ENCODE results near the gene RBM44.
"Not testable (repeated sequence)": the region's sequence is repeated elsewhere in the genome, so short reads cannot be mapped to it uniquely, and the experiment has no call there.

Gene RBM44, protein sequence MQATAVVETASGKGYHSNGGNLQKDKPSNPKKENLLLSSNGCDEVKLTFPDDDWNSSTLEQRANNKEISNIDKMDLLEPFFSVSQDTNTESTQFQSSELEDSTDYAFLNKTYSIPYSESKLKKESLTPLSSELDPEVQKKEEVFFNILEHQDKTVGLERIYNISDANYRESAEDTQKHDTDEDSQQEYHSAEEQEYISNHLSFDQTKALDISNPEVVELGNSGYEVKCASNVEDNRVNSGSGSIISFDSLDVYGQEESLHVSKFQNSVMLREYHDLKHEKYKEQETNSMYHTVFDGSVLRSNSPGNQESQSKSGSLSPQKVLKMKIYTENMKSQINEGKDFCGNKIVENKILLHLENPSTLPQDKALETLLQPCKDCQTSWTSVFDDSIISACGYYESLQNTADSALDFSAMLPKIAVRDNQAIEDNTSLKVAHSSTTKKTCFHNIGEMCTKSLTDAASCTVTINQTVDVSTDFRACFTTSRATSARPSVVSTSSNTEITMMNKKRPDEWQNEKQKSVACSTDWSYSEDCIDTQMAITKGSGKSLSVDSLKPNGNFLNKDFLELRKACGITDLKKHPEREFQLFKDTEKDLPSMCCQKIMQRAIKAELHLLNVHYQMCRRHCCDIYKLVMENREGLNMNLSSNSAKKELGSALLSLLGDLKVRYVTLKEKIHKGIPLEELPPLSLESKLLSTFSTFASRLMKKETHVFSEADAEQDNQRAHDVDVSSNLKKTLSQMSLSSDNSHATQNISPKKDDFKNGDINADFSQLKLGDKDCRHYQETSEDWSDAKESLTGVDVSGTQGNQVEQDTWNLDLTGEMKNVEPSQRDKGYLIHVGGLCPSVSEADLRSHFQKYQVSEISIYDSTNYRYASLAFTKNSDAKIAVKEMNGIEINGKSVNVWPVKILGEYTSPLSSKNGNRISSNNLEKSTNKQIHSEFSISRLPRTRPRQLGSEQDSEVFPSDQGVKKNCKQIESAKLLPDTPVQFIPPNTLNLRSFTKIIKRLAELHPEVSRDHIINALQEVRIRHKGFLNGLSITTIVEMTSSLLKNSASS

GRCh38 chr2:237798236-237799059, at the start of gene RBM44:
RBM44 (plus strand) TSS chr2:237798779; CDS start chr2:237813610, 14,831 bp downstream.
- DNase-seq (ENCODE audit: low read depth, low spot score), result no peak
- TF ChIP-seq EZH2 (IDR thresholded peaks at IDR 0.05) (no peak), POLR2AphosphoS5 (IDR thresholded peaks at IDR 0.05; ENCODE audit: borderline replicate concordance, low read depth, low read length) (no peak), FOXP2 (optimal IDR thresholded peaks at IDR 0.05; ENCODE audit: control extremely low read depth, extremely low read length, insufficient read depth) (no peak)
- no peak within 1 kb of the TSS for H3K27ac ChIP-seq

GRCh38 chr2:237749002-237749401, 49.6 kb upstream of the RBM44 start:
- no peaks in the 10 kb centered on the region for H3K9me3 ChIP-seq (ENCODE audit: low read depth, low read length)
- no peak overlapping the region for H3K4me3 ChIP-seq
- H3K27ac ChIP-seq, result no peak overlapping the region
- DNase-seq (ENCODE audit: low read depth, low spot score), result no peak
- H3K9ac ChIP-seq (ENCODE audit: insufficient read length), result no peak overlapping the region
- TF ChIP-seq EZH2 (IDR thresholded peaks at IDR 0.05) (no peak), POLR2AphosphoS5 (IDR thresholded peaks at IDR 0.05; ENCODE audit: borderline replicate concordance, low read depth, low read length) (no peak), FOXP2 (optimal IDR thresholded peaks at IDR 0.05; ENCODE audit: control extremely low read depth, extremely low read length, insufficient read depth) (no peak)
- peaks cover 18% of the 10 kb centered on the region for H3K36me3 ChIP-seq (ENCODE audit: insufficient read depth, low read length)

More at GRCh38 chr2:237798236-237799059, at the start of gene RBM44:
- Histone ChIP-seq H3K36me3 (ENCODE audit: insufficient read depth, low read length) (no peaks in the 10 kb centered on the region), H3K4me3 (no peak within 1 kb of the TSS), H3K9me3 (ENCODE audit: low read depth, low read length) (no peaks in the 10 kb centered on the region), H3K9ac (ENCODE audit: insufficient read length) (no peak within 1 kb of the TSS)

DNA sequence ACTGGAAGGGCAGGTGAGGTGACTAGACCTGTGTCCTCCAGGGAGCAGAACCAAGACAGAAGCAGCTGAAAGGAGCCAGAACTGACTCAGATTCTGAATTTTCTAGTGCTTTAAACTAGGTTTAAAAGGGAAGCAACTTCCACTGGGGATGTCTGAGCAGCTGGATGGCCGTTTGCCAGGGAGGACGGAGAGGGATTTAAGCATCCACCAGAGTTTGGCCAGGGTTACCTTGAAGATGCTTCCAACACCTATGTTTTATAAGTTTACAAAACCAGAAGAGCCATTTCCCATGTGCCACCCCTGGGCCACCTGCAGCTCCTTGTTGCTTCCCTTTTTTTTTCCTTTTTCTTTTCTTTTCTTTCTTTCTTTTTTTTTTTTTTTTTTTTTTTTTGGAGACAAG, 48.6 kb upstream of the RBM44 start:
- no peak overlapping the region for H3K27ac ChIP-seq
- no peak for TF ChIP-seq FOXP2 (optimal IDR thresholded peaks at IDR 0.05; ENCODE audit: control extremely low read depth, extremely low read length, insufficient read depth)
- TF ChIP-seq EZH2 (IDR thresholded peaks at IDR 0.05), result no peak
- TF ChIP-seq POLR2AphosphoS5 (IDR thresholded peaks at IDR 0.05; ENCODE audit: borderline replicate concordance, low read depth, low read length), result no peak
- no peak for DNase-seq (ENCODE audit: low read depth, low spot score)
- H3K36me3 ChIP-seq (ENCODE audit: insufficient read depth, low read length), result peaks cover 28% of the 10 kb centered on the region
- no peak overlapping the region for H3K4me3 ChIP-seq
- no peaks in the 10 kb centered on the region for H3K9me3 ChIP-seq (ENCODE audit: low read depth, low read length)
- H3K9ac ChIP-seq (ENCODE audit: insufficient read length), result no peak overlapping the region

GRCh38 chr2:237750441-237750840, 48.1 kb upstream of the RBM44 start:
- peaks cover 33% of the 10 kb centered on the region for H3K36me3 ChIP-seq (ENCODE audit: insufficient read depth, low read length)
- H3K9me3 ChIP-seq (ENCODE audit: low read depth, low read length); H3K4me3 ChIP-seq; H3K27ac ChIP-seq; DNase-seq (ENCODE audit: low read depth, low spot score); H3K9ac ChIP-seq (ENCODE audit: insufficient read length): not testable (repeated sequence)

- H3K27ac ChIP-seq, result no peak overlapping the region
- no peak overlapping the region for H3K9ac ChIP-seq (ENCODE audit: insufficient read length)
- no peak overlapping the region for H3K4me3 ChIP-seq
- no peaks in the 10 kb centered on the region for H3K9me3 ChIP-seq (ENCODE audit: low read depth, low read length)
- DNase-seq (ENCODE audit: low read depth, low spot score), result no peak
- TF ChIP-seq POLR2AphosphoS5 (IDR thresholded peaks at IDR 0.05; ENCODE audit: borderline replicate concordance, low read depth, low read length), result no peak
- no peak for TF ChIP-seq EZH2 (IDR thresholded peaks at IDR 0.05)
- TF ChIP-seq FOXP2 (optimal IDR thresholded peaks at IDR 0.05; ENCODE audit: control extremely low read depth, extremely low read length, insufficient read depth), result no peak
- H3K36me3 ChIP-seq (ENCODE audit: insufficient read depth, low read length), result peaks cover 41% of the 10 kb centered on the region
Measured at GRCh38 chr2:237752761-237753165, 45.8 kb upstream of the RBM44 start.

- no peak overlapping the region for H3K4me3 ChIP-seq
- peaks cover 41% of the 10 kb centered on the region for H3K36me3 ChIP-seq (ENCODE audit: insufficient read depth, low read length)
- H3K9ac ChIP-seq (ENCODE audit: insufficient read length), result no peak overlapping the region
- no peaks in the 10 kb centered on the region for H3K9me3 ChIP-seq (ENCODE audit: low read depth, low read length)
- no peak for DNase-seq (ENCODE audit: low read depth, low spot score)
- TF ChIP-seq FOXP2 (optimal IDR thresholded peaks at IDR 0.05; ENCODE audit: control extremely low read depth, extremely low read length, insufficient read depth), result no peak
- TF ChIP-seq EZH2 (IDR thresholded peaks at IDR 0.05), result no peak
- TF ChIP-seq POLR2AphosphoS5 (IDR thresholded peaks at IDR 0.05; ENCODE audit: borderline replicate concordance, low read depth, low read length), result no peak
- H3K27ac ChIP-seq, result no peak overlapping the region
Measured at GRCh38 chr2:237754182-237754581, 44.4 kb upstream of the RBM44 start.

GRCh38 chr2:237754626-237755248, 43.8 kb upstream of the RBM44 start:
- Histone ChIP-seq H3K36me3 (ENCODE audit: insufficient read depth, low read length) (peaks cover 41% of the 10 kb centered on the region), H3K9ac (ENCODE audit: insufficient read length) (no peak overlapping the region), H3K9me3 (ENCODE audit: low read depth, low read length) (no peaks in the 10 kb centered on the region), H3K27ac (no peak overlapping the region), H3K4me3 (no peak overlapping the region)
- TF ChIP-seq FOXP2 (optimal IDR thresholded peaks at IDR 0.05; ENCODE audit: control extremely low read depth, extremely low read length, insufficient read depth) (no peak), EZH2 (IDR thresholded peaks at IDR 0.05) (no peak), POLR2AphosphoS5 (IDR thresholded peaks at IDR 0.05; ENCODE audit: borderline replicate concordance, low read depth, low read length) (no peak)
- no peak for DNase-seq (ENCODE audit: low read depth, low spot score)
